IgD-negative memory B cell (primary cell): ENCODE results near the gene ZNF778. TPM values are rescaled to one million over a fixed set of nuclear protein-coding genes. Genes with fewer than 3 reads are reported as not detected.

Experiments used
- H3K27ac Mint-ChIP-seq, 3 donors: one replicate each; pipeline ENCODE4 v1.8.0; 2020 to 2022; ENCODE audit warnings: mild to moderate bottlenecking in 3 of 3, mixed read lengths in 3 of 3, moderate library complexity in 1 of 3
- H3K27me3 Mint-ChIP-seq: one replicate; pipeline ENCODE4 v1.8.0; 2021; ENCODE audit warnings: mixed read lengths
- H3K36me3 Mint-ChIP-seq: one replicate; pipeline ENCODE4 v1.8.0; 2020; ENCODE audit warnings: mild to moderate bottlenecking, mixed read lengths
- H3K4me1 Mint-ChIP-seq, 3 donors: one replicate each; pipeline ENCODE4 v1.8.0; 2020 to 2022; ENCODE audit warnings: mixed read lengths in 3 of 3, mild to moderate bottlenecking in 1 of 3
- H3K4me3 Mint-ChIP-seq, 4 donors: one replicate each; pipeline ENCODE4 v1.8.0; 2020 to 2022; ENCODE audit warnings: mild to moderate bottlenecking in 4 of 4, mixed read lengths in 4 of 4, moderate library complexity in 3 of 4
- H3K9me3 Mint-ChIP-seq, 3 donors: one replicate each; pipeline ENCODE4 v1.8.0; 2020 to 2021; ENCODE audit warnings: mixed read lengths in 3 of 3, mild to moderate bottlenecking in 1 of 3
- polyA plus RNA-seq: library from polyadenylated mRNA; unstranded; fragments of 300-500 nt; fragmentation: Illumina TruSeq; gene quantifications from one replicate; pipeline ENCODE4 v1.2.3, GENCODE V29; 2021

The ZNF778 gene
- polyA plus RNA-seq, 1 donor from 2014 or later = 1.3 TPM

GRCh38 chr16:89210904-89211515 is 6.5 kb upstream of the ZNF778 start:
- Mint-ChIP-seq H3K27ac (peak overlapping the region in 2 of 3 donors; percentile 9 to 65), H3K27me3 (peaks cover 15% of the 10 kb centered on the region), H3K4me1 (peaks cover 2 to 13% (median 3%) of the 10 kb centered on the region in 3 donors), H3K4me3 (no peak overlapping the region), H3K9me3 (no peaks in the 10 kb centered on the region), H3K36me3 (no peaks in the 10 kb centered on the region)

DNA sequence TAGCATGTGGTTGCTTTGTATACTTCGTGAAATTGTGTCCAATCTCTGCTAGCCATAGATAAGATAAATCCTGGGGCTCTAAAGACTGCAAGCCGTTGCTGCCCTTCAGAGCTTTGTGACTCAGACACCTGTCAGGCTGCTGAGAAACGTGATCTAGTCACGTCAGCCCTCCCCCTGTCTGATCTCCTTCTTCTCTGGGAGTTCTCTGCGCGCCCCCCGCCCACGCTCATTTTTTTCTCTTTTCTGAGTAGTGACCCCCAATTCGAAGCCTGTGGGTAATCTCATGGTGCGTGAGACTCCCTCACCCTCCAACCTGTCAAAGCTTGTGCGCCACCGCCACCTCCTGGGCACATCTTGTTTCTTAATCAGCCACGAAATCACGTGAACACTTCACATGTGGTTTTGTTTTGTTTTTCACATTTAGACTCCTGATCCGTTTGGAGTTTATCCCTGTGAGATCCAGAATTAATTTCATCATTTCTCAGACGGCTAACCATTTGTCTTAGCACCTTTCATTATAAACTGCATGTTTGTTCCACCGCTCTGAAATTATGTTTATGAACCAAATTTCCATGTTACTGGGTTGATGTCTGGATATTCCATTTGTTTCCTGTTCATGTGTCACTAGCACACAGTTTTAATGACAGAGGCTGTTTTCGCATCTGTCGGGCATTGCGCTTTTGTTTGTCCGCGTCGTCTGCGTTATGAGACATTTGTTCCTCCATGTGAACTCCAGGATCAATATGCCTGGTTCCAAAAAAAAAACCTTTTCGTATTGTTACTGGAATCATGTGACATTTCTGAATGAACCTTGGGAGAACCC is 977 bp upstream of the ZNF778 start:
- no peaks in the 10 kb centered on the region for H3K27me3 Mint-ChIP-seq

GRCh38 chr16:89217138-89217387 is 440 bp upstream of the ZNF778 start:
- Mint-ChIP-seq H3K9me3 (no peaks in the 10 kb centered on the region), H3K27ac (peak overlapping the region; percentile 71 to 98 (median 87)), H3K4me1 (peaks cover 11 to 16% (median 14%) of the 10 kb centered on the region in 3 donors), H3K4me3 (peak overlapping the region; percentile 81 to 94 (median 88)), H3K36me3 (no peaks in the 10 kb centered on the region), H3K27me3 (no peaks in the 10 kb centered on the region)

More for the DNA sequence above, 977 bp upstream of the ZNF778 start:
- Mint-ChIP-seq H3K4me1 (peaks cover 11 to 16% (median 13%) of the 10 kb centered on the region in 3 donors), H3K9me3 (no peaks in the 10 kb centered on the region), H3K27ac (peak overlapping the region; percentile 71 to 98 (median 87)), H3K4me3 (peak overlapping the region; percentile 81 to 94 (median 88)), H3K36me3 (no peaks in the 10 kb centered on the region)

DNA sequence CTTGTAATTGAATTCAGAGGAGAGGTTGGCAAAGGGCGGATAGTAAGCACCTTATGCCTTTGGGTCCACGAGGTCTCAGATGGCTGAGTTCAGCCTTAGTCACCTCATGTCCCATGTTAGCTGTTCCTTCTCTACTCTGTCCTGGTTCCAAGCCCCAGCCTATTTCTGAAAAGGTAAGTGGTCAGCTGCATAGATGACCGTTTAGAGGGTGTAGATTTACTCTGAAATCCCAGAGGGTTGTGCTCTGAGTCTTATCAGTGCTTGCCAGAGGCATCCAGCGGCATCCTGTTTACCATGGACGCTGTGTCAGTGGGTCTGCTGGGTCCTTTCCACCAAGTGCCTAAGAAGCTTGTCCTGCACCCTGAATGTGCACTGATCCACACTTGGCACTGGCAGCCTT is 1.9 kb downstream of the ZNF778 start:
- Mint-ChIP-seq H3K27me3 (no peaks in the 10 kb centered on the region), H3K4me3 (peak overlapping the region in 3 of 4 donors; percentile 55 to 85 (median 56)), H3K27ac (peak overlapping the region in 1 of 3 donors; percentile 24), H3K4me1 (peaks cover 11 to 16% (median 14%) of the 10 kb centered on the region in 3 donors), H3K9me3 (no peaks in the 10 kb centered on the region), H3K36me3 (peaks cover 3% of the 10 kb centered on the region)

DNA sequence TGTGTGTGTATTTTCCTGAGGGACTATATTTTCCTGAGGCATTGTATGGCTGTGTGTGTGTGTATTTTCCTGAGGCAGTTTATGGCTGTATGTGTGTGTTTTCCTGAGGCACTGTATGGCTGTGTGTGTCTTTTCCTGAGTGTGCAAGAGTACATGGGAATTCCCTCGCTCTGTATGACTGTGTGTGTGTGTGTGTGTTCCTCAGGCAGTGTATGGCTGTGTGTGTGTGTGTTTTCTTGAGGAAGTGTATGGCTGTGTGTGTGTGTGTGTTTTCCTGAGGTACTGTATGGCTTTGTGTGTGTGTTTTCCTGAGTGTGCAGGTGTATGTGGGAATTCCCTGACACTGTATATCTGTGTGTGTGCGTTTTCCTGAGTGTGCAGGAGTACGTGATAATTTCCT is 4.1 kb downstream of the ZNF778 start:
- H3K27ac Mint-ChIP-seq = no peak overlapping the region
- peaks cover 11% of the 10 kb centered on the region for H3K36me3 Mint-ChIP-seq
- H3K4me3 Mint-ChIP-seq = peak overlapping the region in 1 of 4 donors; percentile 50
- H3K4me1 Mint-ChIP-seq = peaks cover 1 to 12% (median 11%) of the 10 kb centered on the region in 3 donors
- no peaks in the 10 kb centered on the region for H3K27me3 Mint-ChIP-seq
- H3K9me3 Mint-ChIP-seq = peaks cover 0 to 2% (median 0%) of the 10 kb centered on the region in 3 donors

- H3K4me1 Mint-ChIP-seq = peaks cover 0 to 11% (median 7%) of the 10 kb centered on the region in 3 donors
- peaks cover 2 to 6% (median 5%) of the 10 kb centered on the region in 3 donors for H3K9me3 Mint-ChIP-seq
- H3K27me3 Mint-ChIP-seq = no peaks in the 10 kb centered on the region
- peak overlapping the region in 1 of 4 donors; percentile 58 for H3K4me3 Mint-ChIP-seq
- H3K27ac Mint-ChIP-seq = no peak overlapping the region
- peaks cover 18% of the 10 kb centered on the region for H3K36me3 Mint-ChIP-seq
Observed at GRCh38 chr16:89222931-89223330, 5.4 kb downstream of the ZNF778 start.

DNA sequence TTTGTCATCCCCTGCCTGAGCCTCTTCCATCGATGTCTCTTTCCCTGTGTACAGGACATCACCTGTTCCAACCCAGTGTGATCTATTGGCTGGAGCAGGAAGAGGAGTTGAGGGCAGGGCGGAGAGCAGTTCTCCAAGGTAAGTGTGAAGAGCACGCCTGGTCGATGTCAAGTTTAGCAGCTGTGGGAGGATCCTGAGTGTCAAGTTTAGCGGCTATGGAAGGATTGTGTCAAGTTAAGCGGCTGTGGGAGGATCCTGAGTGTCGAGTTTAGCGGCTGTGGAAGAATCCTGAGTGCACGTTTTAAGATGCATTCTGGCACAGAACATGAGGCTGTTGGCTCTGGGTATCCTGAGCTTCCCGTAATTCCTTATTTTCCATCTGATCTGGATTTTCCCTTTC is 7.2 kb downstream of the ZNF778 start:
- Mint-ChIP-seq H3K9me3 (peaks cover 2 to 16% (median 15%) of the 10 kb centered on the region in 3 donors), H3K27me3 (no peaks in the 10 kb centered on the region), H3K4me1 (peaks cover 0 to 6% (median 3%) of the 10 kb centered on the region in 3 donors), H3K36me3 (peaks cover 20% of the 10 kb centered on the region), H3K27ac (no peak overlapping the region), H3K4me3 (peak overlapping the region in 1 of 4 donors; percentile 62)

DNA sequence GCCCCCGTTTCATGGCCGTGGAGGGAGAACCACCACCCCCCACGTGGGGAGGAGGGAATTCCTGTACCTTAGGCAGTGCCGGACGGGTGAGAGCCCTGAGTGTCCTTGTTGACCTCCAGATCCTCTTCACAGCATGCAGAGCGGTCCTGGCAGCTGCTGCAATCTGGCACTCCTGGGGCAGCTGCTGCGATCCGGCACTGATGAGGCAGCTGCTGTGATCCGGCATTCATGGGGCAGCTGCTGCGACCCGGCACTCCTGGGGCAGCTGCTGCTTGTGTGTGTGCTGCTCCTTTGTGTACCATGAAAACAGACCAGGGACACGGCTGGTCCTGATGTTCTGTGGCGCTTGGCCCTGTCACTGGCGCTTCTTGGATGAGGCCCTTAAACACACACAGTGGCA is 12.8 kb downstream of the ZNF778 start:
- H3K9me3 Mint-ChIP-seq = peaks cover 2 to 16% (median 15%) of the 10 kb centered on the region in 3 donors
- peaks cover 18% of the 10 kb centered on the region for H3K36me3 Mint-ChIP-seq
- no peak overlapping the region for H3K4me3 Mint-ChIP-seq
- H3K27ac Mint-ChIP-seq = no peak overlapping the region
- no peaks in the 10 kb centered on the region for H3K27me3 Mint-ChIP-seq
- peaks cover 0 to 1% (median 0%) of the 10 kb centered on the region in 3 donors for H3K4me1 Mint-ChIP-seq

DNA sequence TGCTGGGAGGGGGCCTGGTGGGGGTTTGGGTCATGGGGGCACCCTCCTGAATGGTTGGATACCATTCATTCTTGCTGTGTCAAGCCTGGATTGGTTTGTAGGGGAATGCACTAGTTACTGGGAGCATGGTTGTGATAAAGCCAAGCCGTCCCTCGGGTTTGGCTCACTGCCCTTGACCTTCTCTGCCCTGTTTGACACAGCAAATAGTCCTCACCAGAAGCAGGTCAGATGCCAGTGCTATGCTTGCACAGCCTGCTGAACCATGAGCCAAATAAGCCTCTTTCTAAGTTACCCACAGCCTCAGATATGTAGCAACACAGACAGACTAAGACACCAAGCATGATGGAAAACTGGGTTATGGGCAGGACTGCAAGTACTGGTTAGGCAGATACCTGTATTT is 14.6 kb downstream of the ZNF778 start:
- Mint-ChIP-seq H3K9me3 (peaks cover 2 to 15% (median 10%) of the 10 kb centered on the region in 3 donors), H3K27ac (no peak overlapping the region), H3K36me3 (peaks cover 8% of the 10 kb centered on the region), H3K4me1 (peaks cover 0 to 1% (median 0%) of the 10 kb centered on the region in 3 donors), H3K4me3 (peak overlapping the region in 1 of 4 donors; percentile 57), H3K27me3 (no peaks in the 10 kb centered on the region)

DNA sequence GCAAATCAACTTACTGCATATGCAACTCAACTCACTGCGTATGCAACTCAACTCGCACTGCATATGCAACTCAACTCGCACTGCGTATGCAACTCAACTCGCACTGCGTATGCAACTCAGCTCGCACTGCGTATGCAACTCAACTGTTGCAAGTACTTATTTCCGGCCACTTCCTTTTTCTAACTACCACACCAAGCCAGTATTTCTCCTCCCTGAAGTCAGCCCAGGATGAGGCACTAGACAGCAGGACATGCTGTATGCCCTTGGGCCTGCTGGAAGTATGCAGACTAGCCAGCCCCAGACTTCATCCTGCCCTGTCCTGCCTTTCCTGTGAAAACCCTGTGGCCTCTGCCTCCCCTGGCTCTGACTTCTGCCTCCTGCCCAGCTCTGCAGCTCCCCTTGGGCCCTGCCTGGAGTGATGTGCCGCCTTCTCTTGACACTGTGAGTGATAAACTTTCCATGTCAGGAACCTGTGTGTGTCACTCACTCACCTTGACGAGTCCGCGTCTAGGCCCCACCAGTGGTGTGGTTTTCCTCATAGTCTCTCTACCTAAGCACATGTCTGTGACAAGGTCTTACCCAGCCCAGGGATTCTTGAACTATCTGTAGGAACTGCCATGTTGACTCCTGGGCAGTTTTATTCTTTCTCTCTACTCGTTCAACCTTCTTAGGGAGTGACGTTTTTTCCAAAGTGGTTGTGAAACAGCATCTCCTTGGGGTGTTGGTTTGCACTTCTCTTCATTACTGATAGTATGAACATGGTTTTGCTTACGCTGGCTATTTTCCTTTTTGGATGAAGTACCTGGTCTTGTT is 16.4 kb downstream of the ZNF778 start:
- peaks cover 0 to 2% (median under 1%) of the 10 kb centered on the region in 3 donors for H3K9me3 Mint-ChIP-seq
- H3K36me3 Mint-ChIP-seq = peaks cover 2% of the 10 kb centered on the region
- H3K4me3 Mint-ChIP-seq = no peak overlapping the region
- no peak overlapping the region for H3K27ac Mint-ChIP-seq
- H3K4me1 Mint-ChIP-seq = no peaks in the 10 kb centered on the region
- no peaks in the 10 kb centered on the region for H3K27me3 Mint-ChIP-seq

GRCh38 chr16:89237733-89238132 is 20.2 kb downstream of the ZNF778 start:
- H3K4me1 Mint-ChIP-seq = peaks cover 2 to 9% (median 6%) of the 10 kb centered on the region in 3 donors
- no peaks in the 10 kb centered on the region for H3K27me3 Mint-ChIP-seq
- H3K4me3 Mint-ChIP-seq = no peak overlapping the region
- H3K9me3 Mint-ChIP-seq = no peaks in the 10 kb centered on the region
- H3K36me3 Mint-ChIP-seq = no peaks in the 10 kb centered on the region
- H3K27ac Mint-ChIP-seq = peak overlapping the region in 1 of 3 donors; percentile 19

DNA sequence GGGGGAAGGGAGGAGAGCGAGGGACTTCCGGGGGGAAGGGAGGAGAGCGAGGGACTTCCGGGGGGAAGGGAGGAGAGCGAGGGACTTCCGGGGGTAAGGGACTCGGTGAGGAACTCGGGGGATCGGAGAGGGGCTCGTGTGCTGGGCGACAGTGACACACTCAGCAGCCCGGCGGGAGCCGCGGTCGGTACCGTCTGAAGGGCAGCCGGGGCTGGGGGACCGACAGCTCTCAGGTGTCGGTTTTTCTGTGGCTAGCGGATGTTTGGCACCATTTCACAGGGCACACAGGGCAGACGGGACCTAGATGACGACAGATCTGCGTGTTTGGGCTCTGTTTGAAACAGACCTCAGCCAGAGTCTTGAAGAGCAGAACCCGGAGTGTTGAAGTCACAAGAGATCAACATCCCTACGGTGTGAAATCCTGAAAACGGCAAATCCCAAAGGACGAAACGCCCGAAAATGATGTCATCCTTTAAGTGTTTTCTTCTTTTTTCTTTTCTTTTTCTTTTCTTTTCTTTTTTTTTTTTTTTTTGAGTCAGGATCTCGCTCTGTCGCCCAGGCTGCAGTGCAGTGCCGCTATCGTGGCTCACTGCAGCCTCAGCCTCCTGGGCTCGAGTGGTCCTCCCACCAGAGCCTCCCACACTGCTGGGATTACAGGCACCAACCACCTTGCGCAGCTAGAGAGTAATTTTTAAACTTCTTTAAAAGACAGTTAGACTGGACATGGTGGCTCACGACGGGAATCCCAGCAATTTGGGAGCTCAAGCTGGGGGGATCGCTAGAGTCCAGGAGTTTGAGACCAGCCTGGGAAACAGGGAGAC is 23.9 kb downstream of the ZNF778 start:
- Mint-ChIP-seq H3K27ac (peak overlapping the region; percentile 96 to 100 (median 98)), H3K36me3 (no peaks in the 10 kb centered on the region), H3K27me3 (peaks cover 1% of the 10 kb centered on the region), H3K9me3 (no peaks in the 10 kb centered on the region), H3K4me3 (peak overlapping the region; percentile 93 to 98 (median 95)), H3K4me1 (peaks cover 2 to 10% (median 9%) of the 10 kb centered on the region in 3 donors)

DNA sequence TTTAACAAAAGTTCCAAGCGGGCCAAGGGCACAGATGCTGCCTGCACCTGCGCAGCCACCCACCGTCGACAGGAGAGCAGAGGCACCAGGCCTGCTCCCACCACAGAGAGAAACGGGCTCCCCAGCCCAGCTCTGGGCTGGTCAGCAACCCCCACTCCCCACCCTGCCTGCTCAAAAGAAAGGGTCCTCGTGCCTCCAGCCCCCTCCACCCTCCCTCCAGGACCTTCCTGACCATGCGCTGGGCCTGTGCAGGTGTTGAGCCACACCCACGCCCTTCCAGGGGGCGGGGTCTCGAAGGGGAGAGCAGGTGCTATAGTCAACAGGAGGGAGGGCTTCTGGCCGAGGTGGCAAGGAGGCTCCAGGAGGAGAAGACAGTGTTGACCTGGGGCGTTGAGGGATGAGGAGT is 25.3 kb downstream of the ZNF778 start:
- H3K4me3 Mint-ChIP-seq = peak overlapping the region in 3 of 4 donors; percentile 17 to 68 (median 21)
- no peaks in the 10 kb centered on the region for H3K36me3 Mint-ChIP-seq
- H3K27me3 Mint-ChIP-seq = peaks cover 2% of the 10 kb centered on the region
- H3K9me3 Mint-ChIP-seq = no peaks in the 10 kb centered on the region
- H3K27ac Mint-ChIP-seq = peak overlapping the region in 1 of 3 donors; percentile 51
- H3K4me1 Mint-ChIP-seq = peaks cover 3 to 10% (median 9%) of the 10 kb centered on the region in 3 donors

- peak overlapping the region in 2 of 3 donors; percentile 51 to 71 for H3K27ac Mint-ChIP-seq
- peak overlapping the region in 1 of 4 donors; percentile 17 for H3K4me3 Mint-ChIP-seq
- H3K4me1 Mint-ChIP-seq = peaks cover 3 to 10% (median 9%) of the 10 kb centered on the region in 3 donors
- peaks cover 2% of the 10 kb centered on the region for H3K27me3 Mint-ChIP-seq
- H3K36me3 Mint-ChIP-seq = no peaks in the 10 kb centered on the region
- no peaks in the 10 kb centered on the region for H3K9me3 Mint-ChIP-seq
Observed at GRCh38 chr16:89243664-89244063, 26.2 kb downstream of the ZNF778 start.
